GM15510 (cell line): Measurements from ENCODE around the gene FBXW7.

ENCODE experiments used
- POLR2A ChIP-seq: IDR thresholded peaks from 3 replicates; pipeline ENCODE4 v1.6.1; 2011; ENCODE audit warnings: borderline replicate concordance; ENCODE audit not compliant: insufficient read length; ENCODE audit errors: extremely low read depth

The FBXW7 gene

DNA sequence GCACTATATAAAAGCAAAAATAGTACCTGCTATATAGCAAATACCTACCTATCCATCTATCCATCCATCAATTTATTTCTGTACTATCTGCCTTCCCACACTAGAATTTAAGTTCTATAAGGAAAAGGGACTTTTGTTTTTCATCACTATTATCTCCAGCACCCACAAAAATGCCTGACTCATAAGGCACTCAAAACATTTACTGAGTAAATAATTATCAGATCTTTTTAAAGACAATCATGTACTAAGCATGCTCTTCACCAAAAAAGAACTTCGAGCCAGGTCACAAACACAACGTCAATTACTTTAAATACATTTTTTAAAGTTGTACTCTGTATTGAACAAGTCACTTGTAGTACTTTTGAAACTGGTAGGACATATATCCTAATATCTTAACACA lies 119.9 kb downstream of the FBXW7 start:
- TF ChIP-seq POLR2A, result no peak

DNA sequence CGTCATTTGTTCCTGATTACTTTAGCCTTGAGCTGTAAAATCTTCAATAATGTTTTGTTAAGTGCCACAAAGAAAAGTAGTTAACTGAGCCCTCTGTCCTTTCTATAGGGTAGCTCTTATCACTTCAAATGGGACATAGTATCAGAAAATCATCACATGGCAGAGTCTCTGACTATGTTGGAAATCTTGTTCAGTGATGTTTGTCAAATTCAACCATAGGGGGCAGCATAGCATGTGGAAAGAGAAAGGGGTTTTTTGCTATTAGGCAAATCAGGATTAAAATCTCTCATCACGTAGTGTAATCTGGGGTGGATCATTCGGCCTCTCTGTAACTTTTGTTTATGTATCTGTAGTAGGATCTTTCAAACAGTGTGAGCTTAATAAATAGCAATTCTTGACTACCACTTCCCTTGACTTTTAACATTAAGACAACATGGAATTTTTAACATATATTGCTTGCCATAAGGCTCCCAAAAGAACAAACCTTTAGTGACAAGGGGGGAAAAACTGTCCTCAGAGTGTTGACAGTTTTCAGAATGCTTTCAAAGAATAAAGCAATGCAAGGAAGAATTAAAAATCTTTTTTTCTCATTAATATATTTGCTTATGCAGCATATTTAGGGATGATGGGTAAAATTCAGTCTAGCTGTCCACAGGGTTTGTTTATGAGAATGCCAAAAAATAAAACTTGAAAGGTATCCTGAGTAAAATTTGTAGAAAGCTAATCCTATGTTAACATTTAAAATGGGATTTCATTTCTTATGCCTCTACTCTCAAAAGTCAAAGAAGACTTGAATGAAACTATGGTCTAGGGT lies 127.2 kb downstream of the FBXW7 start:
- TF ChIP-seq POLR2A, result no peak

DNA sequence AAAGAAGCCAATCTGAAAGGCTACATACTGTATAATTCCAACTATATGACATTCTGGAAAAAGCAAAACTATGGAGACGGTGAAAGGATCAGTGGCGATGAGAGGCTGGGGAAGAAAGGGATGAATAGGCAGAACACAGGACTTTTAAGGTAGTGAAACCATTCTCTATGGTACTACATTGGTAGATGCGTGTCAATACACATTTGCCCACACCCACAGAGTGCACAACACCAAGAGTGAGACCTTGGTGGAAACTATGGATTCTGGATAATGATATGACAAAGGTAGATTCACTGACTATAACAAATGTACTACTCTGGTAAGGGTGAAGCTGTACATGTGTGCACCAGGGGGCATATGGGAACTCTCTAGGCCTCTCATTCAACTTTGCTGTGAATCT lies 134.5 kb downstream of the FBXW7 start:
- no peak for TF ChIP-seq POLR2A

DNA sequence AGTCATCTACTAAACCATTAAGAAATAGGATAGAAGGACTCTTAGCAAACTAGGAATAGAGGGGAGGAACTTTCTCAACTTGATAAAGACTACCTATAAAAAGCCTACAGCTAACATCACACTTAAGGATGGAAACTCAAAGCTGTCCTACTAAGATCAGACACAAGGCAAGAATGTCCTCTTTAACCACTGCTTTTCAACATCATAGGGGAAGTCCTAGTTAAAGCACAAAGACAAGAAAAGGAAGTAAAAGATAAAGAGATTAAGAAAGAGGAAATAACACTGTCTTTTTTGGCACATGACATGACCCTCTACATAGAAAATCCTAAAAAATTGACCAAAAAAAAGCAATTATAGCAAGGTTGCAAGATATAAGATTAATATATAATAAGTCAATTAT lies 136.6 kb downstream of the FBXW7 start:
- TF ChIP-seq POLR2A, result no peak

DNA sequence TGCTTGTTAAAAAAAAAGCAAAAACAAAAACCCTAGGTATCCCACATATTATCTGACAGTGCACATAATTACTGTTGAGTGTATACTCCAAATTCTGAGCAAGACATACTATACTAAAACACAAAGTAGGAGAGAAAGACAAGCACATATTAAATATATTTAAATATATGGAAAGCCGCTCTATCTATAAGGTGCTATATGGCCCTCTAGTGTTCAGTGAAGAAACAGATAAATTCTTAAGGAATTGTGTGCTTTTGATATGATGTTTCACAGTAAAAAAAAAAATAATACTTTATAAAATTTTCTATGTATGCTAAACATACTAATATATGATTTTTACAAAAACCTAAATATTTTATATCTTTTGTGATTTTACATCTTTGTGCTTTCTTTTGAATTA lies 137.8 kb downstream of the FBXW7 start:
- TF ChIP-seq POLR2A, result no peak

DNA sequence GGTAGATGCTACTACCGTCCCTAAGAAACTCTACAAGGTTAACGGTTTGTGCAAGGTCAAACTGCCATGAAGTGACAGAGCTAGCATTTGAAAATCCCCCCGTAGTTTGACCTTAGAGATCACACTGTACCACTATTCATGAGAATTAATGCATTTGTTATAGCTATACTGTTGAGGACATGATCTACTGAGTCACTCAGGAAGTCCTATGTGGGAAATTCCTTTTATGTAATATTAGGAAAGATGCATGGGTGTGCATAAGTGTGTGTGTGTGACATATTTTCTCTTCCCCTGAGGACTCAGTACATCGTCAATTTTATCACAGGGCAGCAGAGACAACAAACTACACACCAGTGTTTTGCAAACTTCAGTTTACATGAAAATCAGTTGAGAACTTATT lies 141.1 kb downstream of the FBXW7 start:
- no peak for TF ChIP-seq POLR2A

DNA sequence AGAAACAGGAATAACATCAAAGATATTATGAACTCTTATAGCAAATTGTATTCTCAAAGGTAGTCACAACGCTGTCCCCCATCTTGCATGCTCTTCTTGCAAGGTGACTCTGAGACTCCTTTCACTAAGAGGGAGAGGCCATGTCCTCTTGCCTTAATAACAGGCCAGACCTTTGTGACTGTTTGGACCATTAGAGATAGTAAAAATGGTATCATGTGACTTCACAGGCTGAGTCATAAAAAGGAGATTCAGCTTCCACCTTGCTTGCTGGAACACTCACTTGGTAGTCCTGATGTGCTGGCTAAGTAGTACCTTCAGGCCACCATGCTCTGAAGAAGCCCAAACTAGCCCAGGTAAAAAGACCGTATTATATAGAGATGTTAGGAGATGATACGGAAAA lies 143.8 kb downstream of the FBXW7 start:
- TF ChIP-seq POLR2A, result no peak

DNA sequence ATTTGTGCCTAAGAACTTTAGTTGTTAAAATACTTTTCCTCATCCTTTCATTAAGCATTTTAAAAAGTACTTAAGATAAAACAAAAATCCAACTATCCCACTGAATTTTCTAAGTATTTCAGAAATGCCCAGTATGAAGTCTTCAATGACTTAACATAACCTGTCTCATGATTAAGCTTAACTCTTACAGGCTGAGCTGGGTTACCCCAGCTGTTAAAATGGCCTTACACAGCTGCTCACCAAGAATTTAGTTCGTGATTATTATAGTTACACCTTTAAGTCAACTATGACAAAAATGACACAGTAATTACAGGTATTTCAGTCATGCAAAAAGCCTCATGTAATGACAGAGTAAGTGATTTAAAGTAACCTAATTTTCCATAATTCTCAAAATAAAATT lies 145.7 kb downstream of the FBXW7 start:
- TF ChIP-seq POLR2A, result no peak

DNA sequence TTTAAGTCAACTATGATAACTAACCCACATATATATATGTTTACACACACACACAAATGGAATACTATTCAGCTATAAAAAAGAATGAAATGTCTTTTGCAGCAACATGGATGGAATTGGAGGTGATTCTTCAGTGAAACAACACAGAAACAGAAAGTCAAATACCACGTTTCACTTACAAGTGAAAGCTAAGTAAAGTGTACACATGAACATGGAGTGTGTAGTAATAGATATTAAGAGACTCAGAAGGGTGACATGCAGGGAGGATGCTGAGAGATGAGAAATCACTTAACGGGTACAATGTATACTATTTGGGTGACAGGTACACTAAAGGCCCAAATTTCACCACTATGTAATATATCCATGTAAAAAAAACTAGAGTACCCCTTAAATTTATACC lies 146.5 kb downstream of the FBXW7 start:
- TF ChIP-seq POLR2A, result no peak

DNA sequence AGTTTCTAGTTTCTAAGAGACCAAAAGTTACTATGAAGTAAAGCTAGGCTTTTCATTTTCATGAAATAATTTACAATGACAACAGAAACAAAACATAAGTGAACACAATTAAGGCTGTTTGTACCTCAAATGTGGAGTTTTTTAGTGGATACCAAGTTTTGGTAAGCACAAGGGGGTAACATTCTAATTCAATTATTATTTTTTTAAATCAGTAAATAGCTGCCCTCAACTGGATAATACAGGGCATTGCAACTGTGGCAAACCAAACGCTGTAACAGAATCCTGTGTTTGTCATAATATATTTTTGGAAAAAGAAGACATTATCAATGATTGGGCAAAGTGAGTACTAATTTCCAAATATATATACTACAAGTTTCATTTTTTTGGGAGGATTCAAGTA lies 150.3 kb downstream of the FBXW7 start:
- TF ChIP-seq POLR2A, result no peak

DNA sequence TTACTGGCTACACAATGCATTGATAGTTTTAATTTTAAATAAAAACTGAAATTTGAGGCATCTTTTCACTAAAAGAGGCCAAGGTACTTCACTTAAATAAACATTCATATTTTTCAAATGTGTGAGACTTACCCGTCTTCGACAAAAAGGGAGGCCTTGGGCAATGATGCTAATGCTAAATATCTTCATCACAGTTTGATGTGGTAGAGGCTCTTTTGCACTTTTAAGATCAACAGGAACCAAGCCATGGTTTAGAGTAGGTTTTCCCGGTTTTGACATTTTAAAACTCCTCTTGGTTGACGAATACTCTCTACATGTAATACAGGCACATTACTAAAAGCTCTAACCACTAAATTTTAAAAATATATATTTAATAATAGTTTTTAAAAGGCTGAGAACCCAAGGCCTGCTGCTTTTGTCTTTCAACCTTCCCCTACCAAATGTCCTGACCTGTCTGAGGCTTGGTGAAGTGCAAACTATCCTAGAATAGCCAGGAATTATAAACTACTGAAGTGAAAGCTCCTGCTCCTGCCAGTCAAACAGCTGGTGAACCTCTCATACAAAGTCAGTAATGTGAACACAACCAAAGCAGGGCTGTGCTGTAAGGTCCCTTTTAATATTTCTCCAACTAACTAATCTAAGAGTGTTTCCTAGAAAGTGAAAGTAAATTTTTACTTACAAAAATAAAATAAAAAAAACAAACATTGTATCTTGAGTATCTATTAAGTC lies 153.7 kb downstream of the FBXW7 start:
- no peak for TF ChIP-seq POLR2A

DNA sequence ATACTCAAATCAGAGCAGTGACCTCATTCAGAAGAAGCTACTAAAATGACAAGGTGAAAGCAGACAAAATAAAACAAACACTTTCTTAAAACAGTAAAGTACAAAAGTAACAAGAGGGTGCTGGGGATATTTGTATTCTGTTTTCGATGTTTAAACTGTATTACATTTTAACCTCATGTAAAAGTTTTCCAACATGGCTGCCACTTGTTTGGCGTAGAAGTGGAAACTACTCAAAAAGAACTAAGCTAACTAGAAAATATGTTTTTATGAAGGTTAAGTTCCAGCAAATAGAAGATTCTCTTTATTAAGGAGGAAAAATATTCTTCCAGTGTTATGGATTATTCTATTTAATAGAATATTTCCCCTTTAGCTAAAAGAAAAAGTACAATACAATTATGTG lies 155.0 kb downstream of the FBXW7 start:
- no peak for TF ChIP-seq POLR2A

DNA sequence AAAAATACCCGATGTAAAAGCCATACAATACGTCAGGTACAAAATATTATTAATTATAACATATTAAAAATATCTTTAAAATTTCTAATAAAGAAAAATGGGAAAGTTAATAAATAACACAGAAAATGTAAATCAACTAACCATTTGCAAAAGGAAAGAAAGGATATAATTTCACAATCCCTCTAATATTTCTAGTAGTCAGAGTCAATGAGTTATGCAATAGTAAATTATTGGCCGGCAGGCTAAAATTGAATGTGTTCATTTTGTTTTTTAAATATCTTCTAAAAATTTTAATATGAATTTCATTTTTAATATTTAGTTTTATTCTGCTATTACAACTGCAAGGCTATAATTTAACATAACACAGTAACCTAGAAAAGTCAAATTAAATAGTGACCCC lies 155.7 kb downstream of the FBXW7 start:
- TF ChIP-seq POLR2A, result no peak

DNA sequence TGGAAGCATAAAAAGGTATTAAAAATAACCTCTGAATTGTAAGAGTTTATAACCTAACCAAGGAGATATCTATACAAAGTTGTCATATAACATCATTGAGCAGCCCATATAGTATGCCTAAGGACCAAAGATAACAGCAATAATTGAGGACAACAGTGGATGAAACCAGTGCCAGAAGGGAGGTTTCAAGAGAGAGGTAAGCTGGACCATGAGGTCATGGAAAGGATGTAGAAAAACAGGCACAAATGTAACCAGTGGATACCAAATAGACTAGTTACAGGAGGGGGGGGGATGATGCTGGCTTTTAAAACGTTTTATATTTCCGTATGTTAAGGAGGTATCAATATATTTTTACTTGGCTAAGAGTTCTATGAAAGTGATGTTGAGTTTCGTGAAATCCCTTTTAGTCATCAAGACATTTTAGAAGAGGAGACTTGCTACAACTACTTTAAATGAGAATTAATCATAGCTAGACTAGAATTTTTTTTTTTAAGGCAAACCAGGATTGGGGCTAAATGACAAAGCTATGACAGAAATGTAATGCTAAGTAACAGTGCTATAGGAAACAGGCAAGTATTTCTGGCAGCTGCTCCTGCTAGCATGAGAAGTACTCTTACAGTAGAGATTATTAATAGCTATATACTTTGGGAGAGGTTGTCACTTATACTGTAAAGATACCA lies 161.1 kb downstream of the FBXW7 start:
- TF ChIP-seq POLR2A, result no peak

DNA sequence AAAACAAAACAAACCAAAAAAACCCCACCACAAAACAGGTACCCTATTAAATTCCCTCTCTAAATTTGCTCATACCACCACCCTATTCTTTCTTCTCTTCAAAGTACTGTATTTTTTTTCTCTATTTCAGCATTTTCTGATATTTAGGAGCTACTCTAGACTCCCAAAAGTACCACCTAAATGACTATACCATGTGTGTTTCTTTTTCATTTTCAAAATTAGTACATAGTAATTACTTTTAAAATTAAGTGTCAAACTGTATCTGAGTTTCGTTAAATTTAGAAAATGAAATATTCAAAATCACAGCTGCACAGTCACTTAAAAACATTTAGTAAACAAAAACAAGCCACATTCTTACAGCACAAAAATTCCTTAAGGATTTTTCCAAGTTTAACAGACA lies 161.7 kb downstream of the FBXW7 start:
- TF ChIP-seq POLR2A, result no peak
